Right atrium auricular region (tissue), 2 donors: ENCODE measurements around the gene ZNF521. TPM values are rescaled to one million over a fixed set of nuclear protein-coding genes. Genes with fewer than 3 reads are reported as not detected.

ENCODE experiments used
- DNase-seq: peaks from one replicate; pipeline ENCODE4 v3.0.0-alpha.2; 2019; ENCODE audit warnings: low spot score
- H3K27ac ChIP-seq, 2 donors: fragments of 200-600 bp; sonication (generic); 1 replicate in 1 of 2; 2 replicates in 1 of 2; pipeline ENCODE4 v1.5.1; 2016 to 2019
- H3K27me3 ChIP-seq, 2 donors: fragments of 200-600 bp; sonication (generic); one replicate each; pipeline versions ENCODE4 v1.5.1 to v1.6.0; 2017 to 2019
- H3K36me3 ChIP-seq: fragments of 200-600 bp; sonication (generic); one replicate; pipeline ENCODE4 v1.5.1; 2016
- H3K4me1 ChIP-seq, 2 donors: fragments of 200-600 bp; sonication (generic); one replicate each; pipeline versions ENCODE4 v1.5.1 to v1.6.0; 2017 to 2019
- H3K4me3 ChIP-seq, 2 donors: fragments of 200-600 bp; sonication (generic); 1 replicate in 1 of 2; 2 replicates in 1 of 2; pipeline ENCODE4 v1.5.1; 2017 to 2019; ENCODE audit warnings: mild to moderate bottlenecking in 1 of 2, moderate library complexity in 1 of 2
- H3K9me3 ChIP-seq, 2 donors: fragments of 200-600 bp; sonication (generic); one replicate each; pipeline ENCODE4 v1.5.1; 2019
- total RNA-seq, 2 donors: library from RNA; depleted of rRNA; stranded (reverse); fragments of >200 nt; gene quantifications; one replicate each; pipeline ENCODE4 v1.1.0, GENCODE V29; 2016
- TF ChIP-seq, protein P1 (sequence below), 2 donors: fragments of 200-600 bp; sonication (generic); IDR thresholded peaks; one replicate each; pipeline ENCODE4 v1.5.1; 2019; ENCODE audit warnings: antibody characterized with exemption in 2 of 2

Gene ZNF521
- total RNA-seq, 2 donors from 2014 or later: 36.1 to 37.5 TPM

DNA sequence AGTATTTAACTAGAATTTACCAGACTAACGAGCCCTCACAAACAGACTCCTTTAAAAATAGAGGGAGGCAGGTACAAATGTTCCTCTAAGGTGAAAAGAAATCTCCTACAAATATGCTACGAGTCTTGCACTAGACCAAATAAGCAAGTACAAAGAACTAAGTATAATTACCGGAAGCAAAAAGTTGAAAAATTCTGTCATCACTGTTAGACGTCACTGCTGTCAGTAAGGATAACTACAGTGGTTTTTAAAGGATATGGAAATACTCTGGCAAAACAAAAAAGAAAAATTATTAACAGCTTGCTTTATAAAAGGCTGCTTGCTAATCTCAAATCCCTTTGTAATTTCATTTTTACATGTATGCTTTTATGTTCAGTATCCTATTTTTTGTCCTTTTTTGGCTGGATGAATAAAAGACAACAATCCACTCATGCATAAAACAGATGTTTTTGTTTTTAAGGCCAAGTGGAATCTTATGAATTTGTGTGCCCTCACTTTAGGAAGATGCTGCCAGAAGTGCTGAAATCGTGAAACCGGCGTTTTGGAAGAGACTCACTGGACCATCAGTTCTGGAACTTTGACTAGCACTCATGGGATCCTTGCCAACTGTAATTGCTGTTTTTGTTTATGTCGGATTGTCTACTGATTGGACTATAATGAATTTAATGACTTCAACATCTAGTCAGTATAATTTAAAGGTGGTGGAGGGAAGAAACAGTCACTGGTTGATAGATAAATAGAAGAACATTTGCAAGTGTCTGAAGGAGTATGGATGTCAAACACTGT, 6.7 kb downstream of the ZNF521 start:
- peak overlapping the region in 1 of 2 donors; percentile 6 for H3K4me3 ChIP-seq
- DNase-seq: no peak
- TF ChIP-seq, protein P1, sequence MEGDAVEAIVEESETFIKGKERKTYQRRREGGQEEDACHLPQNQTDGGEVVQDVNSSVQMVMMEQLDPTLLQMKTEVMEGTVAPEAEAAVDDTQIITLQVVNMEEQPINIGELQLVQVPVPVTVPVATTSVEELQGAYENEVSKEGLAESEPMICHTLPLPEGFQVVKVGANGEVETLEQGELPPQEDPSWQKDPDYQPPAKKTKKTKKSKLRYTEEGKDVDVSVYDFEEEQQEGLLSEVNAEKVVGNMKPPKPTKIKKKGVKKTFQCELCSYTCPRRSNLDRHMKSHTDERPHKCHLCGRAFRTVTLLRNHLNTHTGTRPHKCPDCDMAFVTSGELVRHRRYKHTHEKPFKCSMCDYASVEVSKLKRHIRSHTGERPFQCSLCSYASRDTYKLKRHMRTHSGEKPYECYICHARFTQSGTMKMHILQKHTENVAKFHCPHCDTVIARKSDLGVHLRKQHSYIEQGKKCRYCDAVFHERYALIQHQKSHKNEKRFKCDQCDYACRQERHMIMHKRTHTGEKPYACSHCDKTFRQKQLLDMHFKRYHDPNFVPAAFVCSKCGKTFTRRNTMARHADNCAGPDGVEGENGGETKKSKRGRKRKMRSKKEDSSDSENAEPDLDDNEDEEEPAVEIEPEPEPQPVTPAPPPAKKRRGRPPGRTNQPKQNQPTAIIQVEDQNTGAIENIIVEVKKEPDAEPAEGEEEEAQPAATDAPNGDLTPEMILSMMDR (IDR thresholded peaks at IDR 0.05): no peak
- H3K4me1 ChIP-seq: peaks cover 0 to 55% of the 10 kb centered on the region in 2 donors
- no peaks in the 10 kb centered on the region for H3K27me3 ChIP-seq
- H3K27ac ChIP-seq: peak overlapping the region; percentile 33 to 97
- H3K36me3 ChIP-seq: no peaks in the 10 kb centered on the region
- H3K9me3 ChIP-seq: no peaks in the 10 kb centered on the region

GRCh38 chr18:25341831-25342230, 10.1 kb downstream of the ZNF521 start:
- Histone ChIP-seq H3K27me3 (no peaks in the 10 kb centered on the region), H3K36me3 (no peaks in the 10 kb centered on the region), H3K9me3 (no peaks in the 10 kb centered on the region), H3K4me1 (peaks cover 0 to 33% of the 10 kb centered on the region in 2 donors), H3K27ac (no peak overlapping the region), H3K4me3 (no peak overlapping the region)
- TF ChIP-seq, protein P1 (IDR thresholded peaks at IDR 0.05): no peak
- DNase-seq: no peak

GRCh38 chr18:25340762-25341161, 11.2 kb downstream of the ZNF521 start:
- no peak for DNase-seq
- Histone ChIP-seq H3K27me3 (no peaks in the 10 kb centered on the region), H3K4me3 (no peak overlapping the region), H3K36me3 (no peaks in the 10 kb centered on the region), H3K27ac (no peak overlapping the region), H3K9me3 (no peaks in the 10 kb centered on the region), H3K4me1 (peaks cover 0 to 23% of the 10 kb centered on the region in 2 donors)
- TF ChIP-seq, protein P1 (IDR thresholded peaks at IDR 0.05): no peak

- no peak for DNase-seq
- peaks cover 0 to 16% of the 10 kb centered on the region in 2 donors for H3K4me1 ChIP-seq
- TF ChIP-seq, protein P1 (IDR thresholded peaks at IDR 0.05): no peak
- H3K36me3 ChIP-seq: no peaks in the 10 kb centered on the region
- no peak overlapping the region for H3K4me3 ChIP-seq
- H3K27ac ChIP-seq: peak overlapping the region in 1 of 2 donors; percentile 42
- no peaks in the 10 kb centered on the region for H3K27me3 ChIP-seq
- H3K9me3 ChIP-seq: no peaks in the 10 kb centered on the region
Measured at GRCh38 chr18:25335676-25336075, 16.3 kb downstream of the ZNF521 start.

DNA sequence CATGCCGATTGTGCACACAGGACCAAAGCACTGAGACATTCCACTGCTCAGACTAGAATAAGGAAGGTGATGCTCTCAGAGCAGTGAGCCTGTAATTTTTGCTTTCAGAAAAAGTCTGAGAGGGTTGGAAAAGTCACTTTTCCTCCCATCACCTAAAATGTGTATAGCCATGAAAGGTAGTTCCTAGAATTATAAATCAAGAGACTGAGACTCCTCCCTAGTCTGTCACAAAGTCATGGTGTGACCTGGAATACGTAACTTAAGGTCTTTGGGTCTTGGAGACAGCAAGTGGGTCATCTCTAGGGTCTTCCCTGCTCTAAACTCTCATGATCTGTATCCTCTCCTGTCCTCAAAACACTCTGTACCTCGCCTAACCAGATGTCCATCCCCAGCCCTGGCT, 16.9 kb downstream of the ZNF521 start:
- no peaks in the 10 kb centered on the region for H3K9me3 ChIP-seq
- DNase-seq: no peak
- H3K36me3 ChIP-seq: no peaks in the 10 kb centered on the region
- TF ChIP-seq, protein P1 (IDR thresholded peaks at IDR 0.05): no peak
- no peak overlapping the region for H3K4me3 ChIP-seq
- peak overlapping the region in 1 of 2 donors; percentile 42 for H3K27ac ChIP-seq
- peaks cover 0 to 18% of the 10 kb centered on the region in 2 donors for H3K4me1 ChIP-seq
- no peaks in the 10 kb centered on the region for H3K27me3 ChIP-seq
